Heart right ventricle (tissue), 16 donors: ENCODE data around the gene UGT1A7. TPM values are rescaled to one million over a fixed set of nuclear protein-coding genes. Genes with fewer than 3 reads are reported as not detected.

Source experiments
- ATAC-seq, 8 donors: fragments of 200-7000 bp; cut with Tn5 transposase; one replicate each; pipeline ENCODE4 v1.9.1; 2020; ENCODE audit warnings: mild to moderate bottlenecking in 8 of 8, moderate library complexity in 8 of 8, moderate number of reproducible peaks in 1 of 8
- DNase-seq, 2 donors: peaks; one replicate each; pipeline ENCODE4 v3.0.0-alpha.2; 2020
- H3K27ac ChIP-seq, 10 donors: fragments of 200-600 bp; sonication (generic) in 2 of 10; one replicate each; pipeline versions ENCODE4 v1.5.0 to v1.8.0; 2020 to 2022; ENCODE audit warnings: mild to moderate bottlenecking in 3 of 10
- H3K27me3 ChIP-seq, 7 donors: fragments of 200-600 bp; one replicate each; pipeline ENCODE4 v1.8.0; 2021 to 2022; ENCODE audit warnings: mild to moderate bottlenecking in 2 of 7
- H3K36me3 ChIP-seq, 9 donors: fragments of 200-600 bp; sonication (generic) in 1 of 9; one replicate each; pipeline versions ENCODE4 v1.5.0 to v1.8.0; 2020 to 2022; ENCODE audit warnings: mild to moderate bottlenecking in 2 of 9
- H3K4me1 ChIP-seq, 9 donors: fragments of 200-600 bp; sonication (generic) in 1 of 9; one replicate each; pipeline versions ENCODE4 v1.5.0 to v1.8.0; 2020 to 2022; ENCODE audit warnings: mild to moderate bottlenecking in 4 of 9
- H3K4me3 ChIP-seq, 10 donors: fragments of 200-600 bp; sonication (generic) in 2 of 10; one replicate each; pipeline versions ENCODE4 v1.5.0 to v1.8.0; 2020 to 2022; ENCODE audit warnings: mild to moderate bottlenecking in 7 of 10, moderate library complexity in 2 of 10
- H3K9me3 ChIP-seq, 11 donors: fragments of 200-600 bp in 10 of 11; sonication (generic) in 2 of 11; one replicate each; pipeline versions ENCODE4 v1.5.0 to v1.8.0; 2013 to 2022; ENCODE audit warnings: mild to moderate bottlenecking in 2 of 11, control low read depth in 1 of 11, moderate library complexity in 1 of 11
- WGBS, 2 donors: extraction: QIAGEN DNeasy Blood & Tissue Kit; methylation state at CpG; one replicate each; pipeline ENCODE4 v1.1.7; 2013; ENCODE audit warnings: inconsistent platforms in 1 of 2; 5-methylcytosine and 5-hydroxymethylcytosine counted together
- intact Hi-C, 10 donors: fragments of 100-400 bp; cut with DNase I; formaldehyde crosslinking; loops; one replicate each; pipeline versions ENCODE4 v1.11.1 to v1.14.2; 2022
- polyA plus RNA-seq, 2 donors: library from polyadenylated mRNA; stranded (reverse); fragments of 200-250 nt; gene quantifications; one replicate each; pipeline ENCODE4 v1.2.3, GENCODE V29; 2013
- total RNA-seq, 10 donors: library from RNA; stranded (reverse); fragmentation: NEBNext Ultra II Directional in 3 of 10; extraction: Animal tissue kit (Norgen Biotek cat#: 25700) in 3 of 10; gene quantifications; one replicate each; pipeline versions ENCODE4 v1.2.1 to v1.2.4, GENCODE V29; 2021 to 2023
- TF ChIP-seq, protein P1 (sequence below), 9 donors: fragments of 200-600 bp; sonication (generic) in 2 of 9; IDR thresholded peaks; one replicate each; pipeline versions ENCODE4 v1.5.0 to v1.8.0; 2021 to 2022; ENCODE audit warnings: antibody characterized with exemption in 9 of 9, mild to moderate bottlenecking in 5 of 9, moderate library complexity in 1 of 9
- donor health status: Arrhythmogenic right ventricular cardiomyopathy.
- donor health status: ischemic (EF 13 %, LVEDD 7.1; RV severe dilation, severe dysfunction).
- donor health status: healthy with polysubstance abuse.
- donor health status: DM: no; HTN: yes; CAD: no.
- donor health status: DM: no; HTN: no; CAD: no.
- donor health status: ischemic (EF 25% LVEDD 6.9; RV normal size, moderate dysfunction).
- donor health status: ischemic (EF 25% LVEDD 5.7; RV mildly dilated, moderate dysfunction).
- donor health status: healthy.
- donor health status: DM: yes; HTN: yes; CAD: no.
- donor health status: Ischemic cardiomyopathy.
- donor health status: ischemic (EF 35%, LVEDD 5.7; RV mildly dilated, moderate dysfunction).
- donor health status: nonischemic (EF 11% LVEDD 7.7; RV severe dilation, severe dysfunction).
- donor health status: DM: yes; HTN: yes; CAD: no.
- donor health status: PGD.
- donor health status: ischemic (EF 29% LVEDD 5.4; RV normal size, mild dysfunction).
- donor health status: nonischemic (EF 23%, LVEDD 6.1; RV moderate dilation, normal function).

The UGT1A7 gene
- total and polyA plus RNA-seq, 12 donors = 0.01 TPM; not detected in 11

DNA sequence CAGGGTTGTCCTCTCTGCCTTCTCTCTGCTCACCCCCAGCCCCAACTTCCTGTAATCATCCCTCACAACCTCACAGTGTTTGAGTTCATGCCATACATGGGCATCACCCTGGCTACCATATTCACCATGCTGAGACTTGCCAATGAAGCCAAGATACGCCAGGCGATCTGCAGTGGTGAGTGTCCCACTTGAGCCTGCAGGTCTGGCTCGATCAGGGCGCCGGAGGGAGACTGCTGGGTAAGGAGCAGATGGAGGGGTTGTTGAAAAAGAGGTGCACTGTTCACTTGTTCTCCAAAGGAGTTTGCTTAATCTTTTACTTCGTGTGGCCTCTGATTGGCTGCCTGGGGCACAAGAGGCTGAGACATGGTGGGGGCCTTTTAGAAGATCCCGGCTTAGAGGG, 111.0 kb downstream of the UGT1A7 start:
- intact Hi-C loops = no loop called here
- 86 to 93% methylated on average over 7 of the region's 7 CpGs for WGBS, 2 donors
- DNase-seq (no peak), ATAC-seq (no peak)
- Histone ChIP-seq H3K9me3 (peaks cover 0 to 4% (median 0%) of the 10 kb centered on the region in 11 donors), H3K27ac (no peak overlapping the region), H3K4me3 (no peak overlapping the region), H3K27me3 (peaks cover 0 to 7% (median 0%) of the 10 kb centered on the region in 7 donors), H3K4me1 (no peaks in the 10 kb centered on the region), H3K36me3 (no peaks in the 10 kb centered on the region)
- TF ChIP-seq, protein P1, sequence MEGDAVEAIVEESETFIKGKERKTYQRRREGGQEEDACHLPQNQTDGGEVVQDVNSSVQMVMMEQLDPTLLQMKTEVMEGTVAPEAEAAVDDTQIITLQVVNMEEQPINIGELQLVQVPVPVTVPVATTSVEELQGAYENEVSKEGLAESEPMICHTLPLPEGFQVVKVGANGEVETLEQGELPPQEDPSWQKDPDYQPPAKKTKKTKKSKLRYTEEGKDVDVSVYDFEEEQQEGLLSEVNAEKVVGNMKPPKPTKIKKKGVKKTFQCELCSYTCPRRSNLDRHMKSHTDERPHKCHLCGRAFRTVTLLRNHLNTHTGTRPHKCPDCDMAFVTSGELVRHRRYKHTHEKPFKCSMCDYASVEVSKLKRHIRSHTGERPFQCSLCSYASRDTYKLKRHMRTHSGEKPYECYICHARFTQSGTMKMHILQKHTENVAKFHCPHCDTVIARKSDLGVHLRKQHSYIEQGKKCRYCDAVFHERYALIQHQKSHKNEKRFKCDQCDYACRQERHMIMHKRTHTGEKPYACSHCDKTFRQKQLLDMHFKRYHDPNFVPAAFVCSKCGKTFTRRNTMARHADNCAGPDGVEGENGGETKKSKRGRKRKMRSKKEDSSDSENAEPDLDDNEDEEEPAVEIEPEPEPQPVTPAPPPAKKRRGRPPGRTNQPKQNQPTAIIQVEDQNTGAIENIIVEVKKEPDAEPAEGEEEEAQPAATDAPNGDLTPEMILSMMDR (IDR thresholded peaks at IDR 0.05) = no peak

DNA sequence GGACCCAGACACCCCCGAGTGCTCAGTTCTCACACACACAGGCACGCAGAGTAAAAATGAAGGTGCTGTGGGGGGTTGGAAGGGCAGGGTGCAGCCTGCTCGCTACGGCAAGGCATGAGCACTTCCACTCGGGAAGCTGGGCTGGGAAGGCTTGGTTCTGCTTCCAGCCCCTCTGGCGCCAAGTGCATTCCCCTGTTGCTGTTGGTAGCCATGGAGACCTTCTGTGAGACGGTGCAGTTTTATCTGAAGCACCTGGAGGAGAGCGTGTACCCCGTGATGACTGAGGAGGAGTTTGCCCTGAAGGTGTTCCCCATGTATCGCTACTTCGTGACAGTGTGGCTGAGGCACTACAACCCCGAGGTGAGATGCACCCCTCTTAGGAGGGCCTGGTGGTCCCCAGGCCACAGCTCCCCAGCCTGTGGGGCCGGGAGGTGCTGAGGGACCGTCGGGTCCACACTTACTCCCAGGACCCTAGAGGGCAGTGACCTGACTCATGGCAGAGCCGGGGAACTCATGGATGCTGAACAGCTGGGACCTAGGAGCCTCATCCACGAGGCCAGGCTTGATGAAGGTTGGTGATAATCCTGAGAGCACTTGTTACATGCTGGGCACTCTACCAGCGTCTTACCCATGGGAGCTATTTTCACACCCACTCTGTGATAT, 111.9 kb downstream of the UGT1A7 start:
- H3K27me3 ChIP-seq = peaks cover 0 to 7% (median 0%) of the 10 kb centered on the region in 7 donors
- no peak for ATAC-seq
- intact Hi-C loops = no loop called here
- WGBS, 2 donors = 73 to 76% methylated on average over 18 of the region's 18 CpGs
- TF ChIP-seq, protein P1 (IDR thresholded peaks at IDR 0.05) = no peak
- peaks cover 0 to 4% (median 0%) of the 10 kb centered on the region in 11 donors for H3K9me3 ChIP-seq
- H3K4me3 ChIP-seq = no peak overlapping the region
- no peaks in the 10 kb centered on the region for H3K36me3 ChIP-seq
- H3K27ac ChIP-seq = no peak overlapping the region
- DNase-seq = no peak
- H3K4me1 ChIP-seq = no peaks in the 10 kb centered on the region

DNA sequence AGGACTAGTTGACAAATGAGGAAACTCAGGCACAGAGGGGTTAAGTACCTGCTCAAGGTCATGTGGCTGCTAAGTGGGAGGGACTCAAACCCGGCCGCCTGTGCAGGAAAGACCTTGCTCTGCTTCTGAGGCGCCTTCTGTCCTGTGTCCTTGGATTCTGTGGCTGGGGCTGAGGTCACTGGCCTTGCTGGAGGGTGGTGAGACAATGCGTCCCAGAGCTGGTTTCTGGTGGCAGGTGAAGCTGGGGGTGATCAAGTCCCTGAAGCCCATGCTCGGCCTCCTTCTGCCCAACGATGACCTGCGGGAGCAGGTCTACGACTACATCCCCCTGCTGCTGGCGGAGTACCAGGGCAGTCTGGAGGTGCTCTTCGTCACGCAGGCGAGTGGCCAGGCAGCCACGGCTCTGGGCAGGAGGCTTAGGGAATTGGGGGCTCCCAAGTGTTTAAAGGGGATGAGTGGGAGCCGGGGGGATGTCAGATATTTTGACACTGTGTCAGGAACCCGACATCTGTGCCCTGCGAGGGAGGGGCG, 112.5 kb downstream of the UGT1A7 start:
- Histone ChIP-seq H3K27me3 (peaks cover 0 to 7% (median 0%) of the 10 kb centered on the region in 7 donors), H3K36me3 (no peaks in the 10 kb centered on the region), H3K4me3 (no peak overlapping the region), H3K4me1 (no peaks in the 10 kb centered on the region), H3K9me3 (peaks cover 0 to 4% (median 0%) of the 10 kb centered on the region in 11 donors), H3K27ac (no peak overlapping the region)
- ATAC-seq (no peak), DNase-seq (no peak)
- intact Hi-C loops = no loop called here
- WGBS, 2 donors = 74 to 75% methylated on average over 17 of the region's 17 CpGs
- TF ChIP-seq, protein P1 (IDR thresholded peaks at IDR 0.05) = no peak

DNA sequence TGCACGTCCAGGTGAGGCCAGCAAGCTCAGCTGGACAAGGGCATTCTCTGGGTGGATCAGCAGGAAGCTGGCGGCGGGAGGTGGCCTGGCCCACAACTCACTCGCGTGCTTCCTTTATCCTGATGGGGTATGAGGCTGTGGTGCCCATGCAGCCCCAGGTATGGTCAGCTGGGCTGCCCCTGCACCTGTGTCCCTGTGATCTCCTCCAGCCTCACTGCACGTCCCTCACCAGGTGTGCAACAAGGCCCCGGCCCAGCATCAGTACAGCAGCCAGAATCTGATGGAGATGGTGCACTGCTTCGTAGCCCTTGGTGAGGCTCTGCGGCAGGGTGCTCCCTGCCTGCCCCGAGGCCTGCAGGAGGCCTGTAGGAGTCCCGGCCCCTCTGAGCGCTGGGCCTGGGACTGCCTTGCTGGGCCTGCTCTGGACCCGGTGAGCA, 114.1 kb downstream of the UGT1A7 start:
- ATAC-seq = no peak
- intact Hi-C loops = no loop called here
- Histone ChIP-seq H3K4me3 (no peak overlapping the region), H3K36me3 (no peaks in the 10 kb centered on the region), H3K9me3 (peaks cover 0 to 4% (median 0%) of the 10 kb centered on the region in 11 donors), H3K27me3 (peaks cover 0 to 7% (median 0%) of the 10 kb centered on the region in 7 donors), H3K27ac (no peak overlapping the region), H3K4me1 (no peaks in the 10 kb centered on the region)
- TF ChIP-seq, protein P1 (IDR thresholded peaks at IDR 0.05) = no peak
- 90 to 93% methylated on average over 13 of the region's 13 CpGs for WGBS, 2 donors
- DNase-seq = no peak
